HG03432 (cell line): Measurements from ENCODE around the gene PSAT1.
A peak's percentile ranks its signal among the peaks of the same experiment; 100 is the strongest.
"Not testable (repeated sequence)": the region's sequence is repeated elsewhere in the genome, so short reads cannot be mapped to it uniquely, and the experiment has no call there.

Experiments
- ATAC-seq: cut with Tn5 transposase; IDR thresholded peaks from one replicate; pipeline ENCODE4 v1.9.1; 2021; ENCODE audit warnings: mild to moderate bottlenecking, moderate library complexity; ENCODE audit not compliant: unreplicated experiment

Gene PSAT1

GRCh38 chr9:78296893-78297671 is at the start of gene PSAT1:
TSS of gene PSAT1 (plus strand) at chr9:78297125. CDS start at chr9:78297211, 86 bp downstream.
- peak; percentile 97 for ATAC-seq

- ATAC-seq, result no peak
Observed at GRCh38 chr9:78248635-78249034, 48.3 kb upstream of the PSAT1 start.

- no peak for ATAC-seq
Observed at GRCh38 chr9:78249542-78249941, 47.4 kb upstream of the PSAT1 start.

GRCh38 chr9:78252616-78253015 is 44.3 kb upstream of the PSAT1 start:
- no peak for ATAC-seq

- no peak for ATAC-seq
Observed at GRCh38 chr9:78253285-78253684, 43.6 kb upstream of the PSAT1 start.

- peak; percentile 78 for ATAC-seq
Observed at GRCh38 chr9:78261403-78262001, 35.4 kb upstream of the PSAT1 start.

- ATAC-seq, result no peak
Observed at GRCh38 chr9:78262655-78263054, 34.3 kb upstream of the PSAT1 start.

GRCh38 chr9:78267889-78268288 is 29.0 kb upstream of the PSAT1 start:
- no peak for ATAC-seq

- ATAC-seq, result no peak
Observed at GRCh38 chr9:78269784-78270183, 27.1 kb upstream of the PSAT1 start.

- no peak for ATAC-seq
Observed at GRCh38 chr9:78272307-78272706, 24.6 kb upstream of the PSAT1 start.

GRCh38 chr9:78273761-78274160 is 23.2 kb upstream of the PSAT1 start:
- no peak for ATAC-seq

- no peak for ATAC-seq
Observed at GRCh38 chr9:78278177-78278777, 18.6 kb upstream of the PSAT1 start.

GRCh38 chr9:78278801-78279200 is 18.1 kb upstream of the PSAT1 start:
- no peak for ATAC-seq

GRCh38 chr9:78280982-78281668 is 15.8 kb upstream of the PSAT1 start:
- ATAC-seq, result no peak

- ATAC-seq, result not testable (repeated sequence)
Observed at GRCh38 chr9:78284181-78284580, 12.7 kb upstream of the PSAT1 start.

- no peak for ATAC-seq
Observed at GRCh38 chr9:78286125-78286524, 10.8 kb upstream of the PSAT1 start.

GRCh38 chr9:78286946-78287388 is 10.0 kb upstream of the PSAT1 start:
- no peak for ATAC-seq

- no peak for ATAC-seq
Observed at GRCh38 chr9:78288214-78288892, 8.6 kb upstream of the PSAT1 start.

- no peak for ATAC-seq
Observed at GRCh38 chr9:78289474-78289873, 7.5 kb upstream of the PSAT1 start.

GRCh38 chr9:78291240-78291925 is 5.5 kb upstream of the PSAT1 start:
- ATAC-seq, result no peak
